ENCODE data around the gene MRFAP1.
A peak's percentile ranks its signal among the peaks of the same experiment; 100 is the strongest.

The MRFAP1 gene

DNA sequence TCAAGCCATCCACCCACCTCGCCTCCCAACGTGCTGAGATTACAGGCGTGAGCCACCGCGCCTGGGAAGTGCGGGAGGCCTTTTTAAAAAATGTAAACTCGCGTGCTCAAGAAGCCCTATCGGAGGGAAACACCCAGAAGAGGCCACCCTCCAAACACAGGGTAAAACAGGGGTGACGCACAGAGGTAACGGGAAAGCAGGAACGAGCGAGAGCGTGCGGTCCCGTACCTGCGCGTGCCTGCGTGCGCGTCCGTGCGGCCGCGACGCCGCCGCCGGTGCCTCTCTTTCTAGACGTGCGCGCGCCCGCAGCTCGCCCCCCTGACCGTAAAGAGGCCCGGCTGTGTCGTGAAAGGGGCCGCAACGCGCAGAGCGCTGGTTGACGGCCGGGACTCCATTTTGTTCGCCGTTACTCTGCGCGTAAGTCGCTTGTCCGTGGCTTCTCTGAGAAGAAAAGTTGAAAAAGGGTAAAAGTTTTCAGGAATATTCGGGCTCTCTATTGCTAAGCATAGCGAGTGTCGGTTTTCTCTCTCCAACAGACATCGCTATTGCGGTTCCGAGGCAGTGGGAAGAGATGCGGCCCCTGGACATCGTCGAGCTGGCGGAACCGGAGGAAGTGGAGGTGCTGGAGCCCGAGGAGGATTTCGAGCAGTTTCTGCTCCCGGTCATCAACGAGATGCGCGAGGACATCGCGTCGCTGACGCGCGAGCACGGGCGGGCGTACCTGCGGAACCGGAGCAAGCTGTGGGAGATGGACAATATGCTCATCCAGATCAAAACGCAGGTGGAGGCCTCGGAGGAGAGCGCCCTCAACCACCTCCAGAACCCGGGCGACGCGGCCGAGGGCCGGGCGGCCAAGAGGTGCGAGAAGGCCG is at the start of gene MRFAP1:
Gene MRFAP1, plus strand, starts transcription at position 394 of the 872 bp plus-strand sequence. Its CDS starts 178 bp downstream, at position 572.
- peak; percentile 98 for DNase-seq (ENCODE audit: low read depth)

DNA sequence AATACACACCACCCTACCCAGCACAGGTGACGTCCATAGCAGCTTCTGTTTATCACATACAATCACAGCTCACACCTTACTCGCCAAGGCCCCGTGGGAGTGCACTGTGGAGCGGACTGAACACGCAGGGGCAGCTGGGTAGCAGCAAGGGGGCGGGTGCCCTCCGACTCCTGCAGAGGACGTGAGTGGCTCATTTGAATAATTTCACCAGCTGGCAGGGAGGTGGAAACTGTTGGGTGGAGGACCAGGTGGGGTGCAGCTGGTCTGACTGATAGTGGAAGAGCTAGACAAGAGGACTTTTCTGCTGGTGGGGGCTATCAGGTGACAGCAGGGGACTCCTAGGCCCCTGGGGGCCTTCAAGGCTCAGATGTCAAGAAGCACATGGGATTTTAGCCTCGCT is 49.2 kb upstream of the MRFAP1 start:
- DNase-seq (ENCODE audit: low read depth): no peak

GRCh38 chr4:6591781-6592180 is 48.7 kb upstream of the MRFAP1 start:
- no peak for DNase-seq (ENCODE audit: low read depth)

- no peak for DNase-seq (ENCODE audit: low read depth)
Observed at GRCh38 chr4:6592804-6593563, 47.5 kb upstream of the MRFAP1 start.

- no peak for DNase-seq (ENCODE audit: low read depth)
Observed at GRCh38 chr4:6594341-6594740, 46.1 kb upstream of the MRFAP1 start.

DNA sequence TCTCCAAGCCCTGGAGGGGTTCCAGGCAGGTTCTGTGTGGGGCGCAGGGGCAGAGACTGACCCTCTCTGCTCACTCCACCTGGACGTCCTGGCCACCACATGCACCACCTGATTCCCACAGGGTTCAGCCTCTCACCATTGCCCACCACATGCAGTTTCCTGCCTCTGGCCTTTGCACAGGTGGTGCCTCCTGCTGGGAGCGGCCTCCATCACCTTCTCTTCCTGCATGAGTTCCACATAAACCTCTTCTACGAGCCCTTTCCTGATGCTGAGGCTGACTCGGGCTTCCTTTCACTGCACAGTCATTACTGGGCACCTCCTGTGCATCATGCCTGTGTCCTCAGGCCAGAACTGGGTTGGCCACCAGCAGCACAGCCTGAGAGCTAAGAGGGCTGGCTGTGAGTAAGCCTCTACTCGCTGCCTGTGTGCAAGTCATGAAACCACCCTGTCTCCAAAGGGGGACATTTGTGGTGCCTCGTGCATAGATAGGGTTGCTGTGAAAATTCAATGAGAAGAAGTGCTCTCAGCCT is 45.6 kb upstream of the MRFAP1 start:
- DNase-seq (ENCODE audit: low read depth): no peak

DNA sequence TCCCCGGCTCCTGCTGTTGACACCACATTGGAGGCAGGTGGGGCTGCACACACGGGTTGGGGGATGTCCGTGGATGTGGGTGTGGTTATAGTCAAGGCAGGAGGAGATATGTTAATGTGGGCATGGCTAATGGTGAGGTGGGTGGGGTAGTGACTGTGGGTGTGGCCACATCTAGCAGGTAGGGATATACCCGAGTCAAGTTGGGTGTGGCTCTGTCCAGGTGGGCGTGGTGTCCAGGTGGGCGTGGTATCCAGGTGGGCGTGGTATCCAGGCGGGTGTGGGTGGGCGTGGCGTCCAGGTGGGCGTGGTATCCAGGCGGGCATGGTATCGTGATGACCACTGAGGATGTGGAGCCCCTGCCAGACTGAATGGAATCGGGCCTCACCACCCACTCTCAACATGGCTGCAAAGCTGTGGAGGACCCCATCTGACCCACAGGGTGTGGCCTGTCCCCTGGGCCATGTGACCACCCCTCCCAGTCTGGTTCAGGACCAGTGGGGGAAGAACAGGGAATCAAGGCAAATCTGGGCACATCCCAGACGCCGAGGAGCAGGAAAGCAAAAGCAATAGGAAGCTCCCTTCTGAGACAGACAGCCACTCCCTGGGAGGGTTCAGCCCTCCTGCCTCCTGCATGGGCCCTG is 44.5 kb upstream of the MRFAP1 start:
- no peak for DNase-seq (ENCODE audit: low read depth)

- no peak for DNase-seq (ENCODE audit: low read depth)
Observed at GRCh38 chr4:6596948-6597347, 43.5 kb upstream of the MRFAP1 start.

DNA sequence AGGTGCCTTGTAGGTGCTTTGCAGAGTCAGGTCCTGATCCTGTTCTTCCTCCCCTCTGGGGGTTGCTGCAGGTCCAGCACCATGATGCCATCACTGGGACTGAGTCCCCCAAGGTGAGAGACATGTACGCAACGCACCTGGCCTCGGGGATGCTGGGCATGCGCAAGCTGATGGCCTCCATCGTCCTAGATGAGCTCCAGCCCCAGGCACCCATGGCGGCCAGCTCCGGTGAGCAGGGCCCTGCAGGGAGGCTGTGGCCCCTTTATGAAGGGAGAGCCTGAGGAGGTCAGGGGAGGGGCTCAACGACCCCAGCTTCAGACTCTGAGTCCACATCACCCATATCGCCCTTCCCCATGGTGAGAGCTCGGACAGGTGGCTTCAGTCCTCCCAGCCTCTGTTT is 42.4 kb upstream of the MRFAP1 start:
- no peak for DNase-seq (ENCODE audit: low read depth)

- DNase-seq (ENCODE audit: low read depth): no peak
Observed at GRCh38 chr4:6598641-6599040, 41.8 kb upstream of the MRFAP1 start.

GRCh38 chr4:6601661-6602250 is 38.7 kb upstream of the MRFAP1 start:
- no peak for DNase-seq (ENCODE audit: low read depth)

- no peak for DNase-seq (ENCODE audit: low read depth)
Observed at GRCh38 chr4:6602289-6602688, 38.2 kb upstream of the MRFAP1 start.

- DNase-seq (ENCODE audit: low read depth): no peak
Observed at GRCh38 chr4:6603128-6603527, 37.4 kb upstream of the MRFAP1 start.

- DNase-seq (ENCODE audit: low read depth): no peak
Observed at GRCh38 chr4:6605114-6605513, 35.4 kb upstream of the MRFAP1 start.

- no peak for DNase-seq (ENCODE audit: low read depth)
Observed at GRCh38 chr4:6605605-6606004, 34.9 kb upstream of the MRFAP1 start.

- DNase-seq (ENCODE audit: low read depth): no peak
Observed at GRCh38 chr4:6606465-6607235, 33.8 kb upstream of the MRFAP1 start.

GRCh38 chr4:6607368-6608055 is 33.0 kb upstream of the MRFAP1 start:
- no peak for DNase-seq (ENCODE audit: low read depth)

DNA sequence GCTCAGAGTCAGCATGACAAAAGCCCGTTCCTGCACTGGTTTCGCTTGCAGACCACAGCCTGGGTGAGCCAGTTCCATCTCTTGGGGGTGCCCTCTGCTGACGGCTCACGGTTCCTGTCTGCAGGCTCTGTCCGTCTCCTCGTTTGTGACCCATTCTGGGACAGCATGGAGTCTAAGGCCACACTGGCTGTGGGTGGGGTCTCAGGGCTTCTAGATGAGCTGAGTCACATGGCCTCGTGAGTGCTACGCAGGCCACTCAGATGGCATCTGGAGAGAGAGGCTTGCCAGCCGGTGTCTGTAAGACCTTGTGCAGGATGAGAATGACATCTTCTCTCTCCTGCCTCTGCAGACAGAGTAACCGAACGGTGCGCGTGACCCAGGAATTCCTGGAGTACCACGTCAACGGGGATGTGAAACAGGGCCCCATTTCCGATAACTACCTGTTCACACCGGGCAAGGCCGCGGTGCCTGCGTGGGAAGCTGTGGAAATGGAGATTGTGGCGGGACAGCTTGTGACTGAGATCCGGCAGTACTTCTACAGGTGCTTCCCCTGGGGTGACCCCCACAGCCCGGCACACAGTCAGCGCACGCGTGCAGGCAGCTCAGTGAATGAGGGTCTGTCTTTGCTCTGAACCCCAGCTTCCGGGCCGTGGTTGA is 31.6 kb upstream of the MRFAP1 start:
- DNase-seq (ENCODE audit: low read depth): no peak

DNA sequence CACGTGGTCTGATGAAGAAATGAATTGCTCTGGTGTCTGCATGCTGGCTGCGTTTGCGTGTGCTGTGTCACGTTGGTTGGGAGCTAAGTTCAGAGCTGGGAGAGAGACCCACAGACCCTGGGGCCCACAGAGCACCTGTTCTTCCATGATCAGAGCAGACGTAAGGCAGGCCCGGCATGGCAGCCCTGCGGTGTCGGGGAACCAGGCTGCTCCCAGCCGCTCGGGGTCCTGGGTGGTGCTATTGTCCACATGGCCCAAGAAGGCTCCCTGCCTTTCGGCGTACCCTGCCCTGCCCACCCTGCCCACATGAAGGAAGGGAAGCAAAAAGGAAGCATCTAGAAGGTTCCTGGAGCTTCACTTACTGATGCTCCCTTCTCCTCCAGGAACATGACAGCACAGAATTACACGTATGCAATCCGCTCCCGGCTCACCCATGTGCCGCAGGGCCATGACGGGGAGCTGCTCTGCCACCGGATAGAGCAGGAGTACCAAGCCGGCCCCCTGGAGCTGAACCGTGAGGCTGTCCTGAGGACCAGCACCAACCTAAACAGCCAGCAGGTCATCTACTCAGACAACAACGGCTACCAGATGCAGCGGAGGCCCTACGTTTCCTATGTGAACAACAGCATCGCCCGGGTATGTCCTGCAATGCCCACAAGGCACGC is 30.9 kb upstream of the MRFAP1 start:
- no peak for DNase-seq (ENCODE audit: low read depth)

Data from iris pigment epithelial cell (primary cell).